HG03064 (cell line): ENCODE results near the gene UQCR11.

Experiments used
- ATAC-seq: cut with Tn5 transposase; IDR thresholded peaks from one replicate; pipeline ENCODE4 v1.9.1; 2021; ENCODE audit warnings: low read depth; ENCODE audit not compliant: unreplicated experiment

UQCR11 gene

GRCh38 chr19:1572795-1573194 lies 32.5 kb downstream of the UQCR11 start:
- no peak for ATAC-seq

GRCh38 chr19:1571358-1571757 lies 33.9 kb downstream of the UQCR11 start:
- no peak for ATAC-seq

GRCh38 chr19:1570836-1571235 lies 34.4 kb downstream of the UQCR11 start:
- no peak for ATAC-seq

GRCh38 chr19:1569997-1570396 lies 35.3 kb downstream of the UQCR11 start:
- ATAC-seq: no peak

DNA sequence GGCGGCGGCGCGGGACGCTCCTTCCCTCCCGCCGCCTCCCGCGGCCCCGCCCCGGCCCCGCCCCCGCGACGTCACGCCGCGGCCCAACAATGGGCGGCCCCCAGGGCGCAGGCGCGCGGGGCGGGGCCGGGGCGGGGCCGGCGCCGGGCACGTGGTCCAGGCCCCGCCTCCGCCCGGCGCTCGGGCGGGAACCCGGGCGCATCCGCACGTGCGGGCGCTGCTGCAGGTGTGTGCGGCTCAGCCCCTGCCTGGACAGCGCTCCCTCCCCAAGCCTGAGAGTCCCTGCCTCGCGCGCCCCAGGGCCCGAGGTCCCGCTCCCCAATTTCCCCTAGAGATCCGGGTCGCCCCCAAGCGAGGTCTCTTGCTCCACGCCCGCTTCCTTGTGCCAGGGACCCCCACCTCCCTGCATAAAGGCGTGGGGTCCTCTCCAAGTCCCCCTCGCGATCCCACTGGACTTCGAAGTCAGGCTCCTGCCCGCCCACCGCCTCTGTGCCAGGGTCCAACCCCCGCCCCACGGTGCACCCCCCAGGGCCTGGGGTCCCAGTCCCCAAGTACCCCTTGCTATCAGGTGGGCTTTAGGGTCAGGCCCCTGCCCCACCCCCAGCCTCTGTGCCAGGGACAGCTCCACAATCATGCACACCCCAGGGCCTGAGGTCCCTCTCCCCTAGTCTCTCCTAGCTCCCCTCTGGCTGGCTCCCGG lies 36.8 kb downstream of the UQCR11 start, which contains the start of gene MEX3D:
TSS of gene MEX3D (minus strand) at position 6 of the 700 bp plus-strand sequence. CDS start 267 bp downstream, outside the sequence.
- no peak for ATAC-seq

DNA sequence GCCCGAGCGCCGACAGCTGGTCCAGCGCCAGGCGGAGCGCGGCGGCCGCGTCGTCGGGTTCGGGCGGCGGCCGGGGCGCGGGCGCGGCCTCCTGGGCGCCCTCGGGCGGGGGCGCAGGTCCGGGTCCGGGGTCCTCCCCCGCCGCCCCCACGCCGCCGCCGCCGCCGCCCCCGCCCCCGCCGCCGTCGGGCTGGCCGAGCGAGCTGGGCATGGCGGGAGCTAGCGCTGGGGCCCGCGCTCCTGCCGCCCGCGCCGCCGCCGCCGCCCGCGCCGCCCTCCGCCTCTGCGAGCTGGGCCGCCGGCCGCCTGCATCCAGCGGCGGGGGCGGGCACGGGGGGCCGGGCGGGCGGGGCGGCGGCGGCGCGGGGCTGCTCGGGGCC lies 37.4 kb downstream of the UQCR11 start:
- ATAC-seq: no peak

DNA sequence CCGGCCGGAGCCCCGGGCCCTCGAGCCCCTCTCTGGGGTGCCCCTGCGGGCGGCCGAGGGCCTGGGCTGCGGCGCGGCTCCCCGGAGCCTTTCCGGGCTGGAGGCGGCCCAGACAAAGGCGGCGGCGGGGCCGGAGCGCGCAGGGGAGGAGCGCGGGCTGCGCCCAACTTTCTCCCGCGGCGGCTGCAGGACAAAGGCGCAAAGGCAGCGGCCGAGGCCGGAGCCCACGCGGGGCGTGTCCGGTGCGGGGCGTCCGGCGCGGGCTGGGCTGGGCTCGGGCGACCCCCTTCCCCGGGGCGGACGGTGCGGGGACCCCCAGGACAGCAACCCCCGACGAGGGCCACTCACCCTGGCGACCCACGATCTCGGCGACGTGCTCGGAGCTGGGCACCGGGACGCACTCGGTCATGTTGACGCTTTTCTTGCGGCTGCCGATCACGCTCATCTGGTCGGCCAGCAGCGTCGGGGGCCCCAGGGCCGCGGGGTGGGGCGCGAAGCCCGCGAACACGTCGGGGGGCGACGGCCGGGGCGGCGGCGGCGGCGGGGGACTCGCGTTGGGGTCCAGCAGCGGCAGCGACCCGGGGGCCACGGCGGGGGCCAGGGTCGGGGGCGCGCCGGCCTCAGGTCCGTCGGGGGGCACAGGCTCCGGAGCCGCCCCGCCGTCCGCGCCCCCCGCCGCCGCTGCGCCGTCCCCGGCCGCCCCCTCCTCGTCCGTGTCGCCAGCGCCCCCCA lies 38.0 kb downstream of the UQCR11 start:
- ATAC-seq: no peak

GRCh38 chr19:1566392-1567115 lies 38.7 kb downstream of the UQCR11 start:
- no peak for ATAC-seq

DNA sequence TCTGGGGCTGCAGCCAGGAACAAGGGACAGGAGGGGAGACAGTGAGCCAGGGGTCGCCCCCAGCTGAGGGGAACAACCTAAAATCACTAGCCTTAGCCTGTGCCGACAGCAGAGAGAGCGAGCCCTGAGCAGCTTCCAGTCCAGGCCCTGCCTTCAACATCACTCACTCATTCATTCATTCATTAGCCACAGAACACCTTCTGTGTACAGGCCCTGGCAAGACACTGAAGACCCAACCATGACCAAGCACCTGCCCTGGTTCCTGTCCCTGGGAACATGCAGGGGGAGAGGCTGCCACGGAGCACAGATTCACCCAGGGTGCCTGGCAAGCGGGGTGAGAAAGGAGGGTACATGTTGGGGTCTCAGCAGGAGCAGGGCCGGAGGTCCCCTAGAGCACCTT lies 42.0 kb downstream of the UQCR11 start:
- ATAC-seq: no peak

- no peak for ATAC-seq
These were observed 43.9 kb downstream of the UQCR11 start for GRCh38 chr19:1561236-1561842.

DNA sequence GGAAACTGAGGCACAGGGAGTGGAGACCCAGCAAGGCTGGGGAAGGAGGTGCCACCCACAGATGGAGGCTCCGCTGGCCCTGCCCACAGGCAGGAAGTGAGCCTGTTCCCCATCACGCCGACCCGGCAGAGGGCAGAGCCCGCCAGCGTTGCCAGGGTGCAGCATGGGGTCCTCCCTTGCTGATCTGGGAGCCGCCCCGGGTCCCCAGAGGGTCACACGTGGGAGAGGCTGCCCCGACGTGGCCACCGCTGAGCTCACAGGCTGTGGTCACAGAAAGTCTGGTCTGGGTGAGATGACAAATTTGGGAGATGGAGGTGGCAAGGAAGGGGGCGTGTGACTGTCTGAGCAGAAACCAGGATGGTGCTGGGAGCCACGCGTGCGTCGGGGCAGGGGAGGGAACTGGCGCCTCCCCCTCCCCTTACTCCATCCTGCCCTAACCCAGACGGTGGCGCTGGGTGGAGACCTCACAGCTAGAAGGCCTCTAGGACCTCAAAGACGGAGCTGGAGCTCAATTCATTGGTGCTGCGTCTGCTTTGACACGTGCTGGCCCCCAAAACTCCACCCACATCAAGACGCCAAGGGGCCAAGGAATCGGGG lies 44.9 kb downstream of the UQCR11 start:
- ATAC-seq: no peak

DNA sequence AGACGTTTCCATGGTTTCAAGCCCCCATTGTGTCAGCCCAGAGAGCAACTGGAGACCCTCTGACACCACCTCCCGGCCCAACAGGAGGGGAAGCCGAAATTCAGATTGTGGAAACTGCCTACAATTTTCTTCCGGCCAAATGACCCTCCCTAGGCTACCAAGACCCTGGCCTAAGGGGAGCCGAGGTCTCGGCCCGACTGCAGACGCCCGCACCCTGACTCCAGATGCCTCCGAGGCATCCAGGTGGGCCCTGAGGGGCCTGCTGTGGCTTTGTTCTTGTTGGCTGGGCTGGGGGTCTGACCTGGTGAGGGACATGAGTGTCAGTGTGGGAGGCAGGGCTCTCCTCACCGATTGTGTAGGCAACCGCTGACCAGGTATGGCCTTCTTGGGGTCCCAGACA lies 46.7 kb downstream of the UQCR11 start:
- no peak for ATAC-seq

DNA sequence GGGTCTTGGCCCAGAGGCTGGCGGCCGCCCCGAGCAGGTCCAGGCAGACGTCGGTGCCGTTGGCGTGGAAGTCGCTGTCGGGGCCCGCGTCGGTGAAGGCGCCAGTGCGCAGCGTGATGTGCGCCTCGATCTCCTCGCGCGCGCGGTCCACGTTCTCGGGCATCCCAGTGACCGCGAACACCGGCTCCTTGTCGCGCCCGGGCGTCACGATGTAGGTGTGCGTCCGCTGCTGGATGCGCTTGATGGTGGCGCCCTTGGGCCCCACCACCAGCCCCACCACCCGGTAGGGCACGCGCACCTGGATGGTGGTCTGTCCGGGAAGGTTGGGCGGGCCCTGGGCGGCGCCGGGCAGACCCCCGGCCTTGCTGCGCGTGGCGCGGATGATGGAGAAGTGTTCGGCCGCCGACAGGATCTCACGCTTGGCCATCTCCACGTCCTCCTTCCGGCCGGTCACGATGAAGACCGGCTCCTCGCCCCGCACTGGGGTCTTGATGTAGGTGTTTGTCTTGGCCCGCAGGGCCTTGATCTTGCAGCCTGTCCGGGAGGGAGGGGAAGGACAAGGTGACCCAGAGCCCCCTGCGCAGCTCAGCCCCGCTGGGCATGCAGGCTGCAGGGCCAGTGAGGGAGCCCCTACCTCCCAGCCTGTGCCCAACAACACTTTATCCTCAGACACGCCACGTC lies 48.7 kb downstream of the UQCR11 start:
- no peak for ATAC-seq

- no peak for ATAC-seq
These were observed 49.5 kb downstream of the UQCR11 start for GRCh38 chr19:1555487-1556389.

GRCh38 chr19:1554968-1555367 lies 50.3 kb downstream of the UQCR11 start:
- ATAC-seq: no peak

DNA sequence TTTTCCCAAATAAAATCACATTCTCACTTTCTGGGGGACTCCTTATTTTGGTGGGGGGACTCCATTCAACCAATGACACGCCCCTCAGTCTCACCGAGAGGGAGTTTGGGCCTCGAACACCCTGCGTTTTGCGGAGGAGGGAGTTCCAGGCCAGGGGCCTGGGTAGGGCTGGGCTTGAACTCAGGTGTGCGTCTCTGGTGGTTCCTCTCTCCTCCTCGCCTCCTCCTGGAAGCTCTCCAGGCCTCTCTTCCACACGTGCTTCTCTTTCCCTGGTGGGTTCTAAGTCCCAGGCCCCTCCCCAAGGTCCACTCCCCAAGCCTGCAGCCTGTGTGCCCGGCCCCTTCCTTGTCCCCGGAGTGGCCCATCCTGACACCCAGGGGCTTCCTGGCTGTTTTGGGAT lies 51.8 kb downstream of the UQCR11 start:
- ATAC-seq: no peak

- ATAC-seq: no peak
These were observed 53.9 kb downstream of the UQCR11 start for GRCh38 chr19:1551068-1552040.

DNA sequence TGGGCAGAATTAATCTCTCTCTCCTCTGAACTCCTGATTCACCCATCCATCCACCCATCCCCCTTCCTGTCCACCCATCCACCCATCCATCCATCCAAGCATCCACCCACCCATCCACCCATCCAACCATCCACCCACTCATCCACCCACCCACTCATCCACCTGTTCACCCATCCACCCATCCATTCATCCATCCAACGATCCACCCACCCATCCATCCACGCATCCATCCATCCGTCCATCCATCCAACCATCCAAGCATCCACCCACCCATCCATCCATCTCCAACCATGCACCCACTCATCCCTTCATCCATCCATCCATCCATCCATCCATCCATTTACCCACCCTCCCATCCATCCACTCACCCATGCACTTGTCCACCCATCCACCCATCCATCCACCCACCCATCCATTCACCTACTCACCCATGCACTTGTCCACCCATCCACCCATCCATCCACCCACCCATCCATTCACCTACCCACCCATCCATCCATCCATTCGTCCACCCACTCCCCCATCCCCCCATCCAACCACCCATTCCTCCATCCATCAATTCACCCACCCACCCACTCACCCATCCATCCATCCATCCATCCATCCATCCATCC lies 55.8 kb downstream of the UQCR11 start:
- ATAC-seq: no peak
